ENCODE data around the gene TMEM250. TPM values are rescaled to one million over a fixed set of nuclear protein-coding genes. Genes with fewer than 3 reads are reported as not detected.

The TMEM250 gene
- total and polyA plus RNA-seq, 9 of the 15 experiments (the other 6 are each of a cell fraction or from before 2014, with no cell fraction given) = 0.32 to 44.6 (median 12.2) TPM

DNA sequence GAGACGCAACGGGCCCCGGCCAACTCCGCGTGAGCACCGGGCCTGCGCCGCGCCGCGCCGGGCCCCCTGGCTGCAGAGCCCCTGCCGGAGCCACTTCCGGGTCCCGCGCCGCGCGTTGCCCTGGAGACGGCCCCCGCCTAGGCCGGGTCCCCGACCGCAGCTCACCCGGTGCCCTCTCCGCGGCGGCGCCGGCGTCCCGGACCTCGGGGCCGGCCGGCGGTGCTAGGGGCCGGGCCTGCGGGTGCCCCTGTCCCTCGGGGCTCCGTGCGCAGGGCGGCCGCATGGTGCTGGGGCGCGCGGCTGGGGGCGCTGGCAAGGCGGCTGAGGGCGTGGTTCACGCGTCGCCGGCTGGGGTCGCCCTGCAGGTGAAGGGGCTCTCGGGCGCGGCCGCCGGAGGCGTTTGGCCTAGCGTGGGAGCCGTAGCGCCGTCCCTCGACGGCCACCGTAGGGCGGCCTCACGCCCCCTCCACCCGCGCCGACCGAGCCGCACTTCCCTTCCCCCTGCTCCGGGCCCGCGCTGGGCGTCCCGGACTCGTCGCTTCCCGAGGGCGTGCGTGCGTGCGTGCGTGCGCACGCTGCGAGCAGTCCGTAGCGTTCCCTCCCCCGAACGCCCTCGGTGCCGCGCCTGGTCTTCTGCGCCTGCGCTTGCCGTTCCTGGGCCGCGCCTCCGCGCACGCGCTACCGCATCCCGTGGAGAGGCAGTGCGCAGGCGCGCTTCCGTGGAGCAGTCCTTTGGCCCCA is at the start of gene TMEM250 (continued):
- TF ChIP-seq, protein P1, sequence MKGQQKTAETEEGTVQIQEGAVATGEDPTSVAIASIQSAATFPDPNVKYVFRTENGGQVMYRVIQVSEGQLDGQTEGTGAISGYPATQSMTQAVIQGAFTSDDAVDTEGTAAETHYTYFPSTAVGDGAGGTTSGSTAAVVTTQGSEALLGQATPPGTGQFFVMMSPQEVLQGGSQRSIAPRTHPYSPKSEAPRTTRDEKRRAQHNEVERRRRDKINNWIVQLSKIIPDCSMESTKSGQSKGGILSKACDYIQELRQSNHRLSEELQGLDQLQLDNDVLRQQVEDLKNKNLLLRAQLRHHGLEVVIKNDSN (CRISPR knock-in tag; IDR thresholded peaks at IDR 0.05) = peak; percentile 22; the same call in 1 of the 2 replicates
- peak; percentile 91 for TF ChIP-seq ZFX (CRISPR knock-in tag; IDR thresholded peaks at IDR 0.05)
- peak; percentile 76 for TF ChIP-seq CREB1 (IDR thresholded peaks at IDR 0.05)
- TF ChIP-seq CREB1 (CRISPR knock-in tag; IDR thresholded peaks at IDR 0.05) = peak; percentile 83
- TF ChIP-seq L3MBTL2 (IDR thresholded peaks at IDR 0.05) = peak; percentile 72; the same call in 1 of the 2 replicates
- TF ChIP-seq NR4A1 (CRISPR knock-in tag; IDR thresholded peaks at IDR 0.05) = no peak; the same call in 1 of the 2 replicates
- peak; percentile 56; the same call in 1 of the 2 replicates for TF ChIP-seq NR4A1 (tag; IDR thresholded peaks at IDR 0.05)
- no peak for TF ChIP-seq DNMT1 (IDR thresholded peaks at IDR 0.05)
- TF ChIP-seq CCAR2 (IDR thresholded peaks at IDR 0.05; ENCODE audit: low read depth, low read length) = no peak
- TF ChIP-seq SAFB (IDR thresholded peaks at IDR 0.05; ENCODE audit: borderline replicate concordance, low read depth, low read length) = 0 out of 2 replicates have a peak, but pooled peaks have one; percentile 39
- TF ChIP-seq ZNF282 (CRISPR knock-in tag; IDR thresholded peaks at IDR 0.05) = 0 out of 2 replicates have a peak, but pooled peaks have one; percentile 33
- TF ChIP-seq EP300 (IDR thresholded peaks at IDR 0.05; ENCODE audit: low read length) = no peak
- peak; percentile 93 for TF ChIP-seq ZBTB7A (IDR thresholded peaks at IDR 0.05; ENCODE audit: borderline replicate concordance, control insufficient read depth, low read depth, low read length)
- TF ChIP-seq CXXC5 (CRISPR knock-in tag; IDR thresholded peaks at IDR 0.05) = peak; percentile 100
- TF ChIP-seq MCM7 (IDR thresholded peaks at IDR 0.05) = no peak
- TF ChIP-seq SMAD4 (CRISPR knock-in tag; conservative IDR thresholded peaks at IDR 0.05) = peak; percentile 83; the same call in 1 of the 2 replicates
- TF ChIP-seq HNRNPL (IDR thresholded peaks at IDR 0.05; ENCODE audit: low read depth, low read length) = peak; percentile 68; the same call in 1 of the 2 replicates
- 0 out of 2 replicates have a peak, but pooled peaks have one; percentile 85 for TF ChIP-seq KAT7 (CRISPR knock-in tag; IDR thresholded peaks at IDR 0.05; ENCODE audit: borderline replicate concordance)
- TF ChIP-seq, protein P2, sequence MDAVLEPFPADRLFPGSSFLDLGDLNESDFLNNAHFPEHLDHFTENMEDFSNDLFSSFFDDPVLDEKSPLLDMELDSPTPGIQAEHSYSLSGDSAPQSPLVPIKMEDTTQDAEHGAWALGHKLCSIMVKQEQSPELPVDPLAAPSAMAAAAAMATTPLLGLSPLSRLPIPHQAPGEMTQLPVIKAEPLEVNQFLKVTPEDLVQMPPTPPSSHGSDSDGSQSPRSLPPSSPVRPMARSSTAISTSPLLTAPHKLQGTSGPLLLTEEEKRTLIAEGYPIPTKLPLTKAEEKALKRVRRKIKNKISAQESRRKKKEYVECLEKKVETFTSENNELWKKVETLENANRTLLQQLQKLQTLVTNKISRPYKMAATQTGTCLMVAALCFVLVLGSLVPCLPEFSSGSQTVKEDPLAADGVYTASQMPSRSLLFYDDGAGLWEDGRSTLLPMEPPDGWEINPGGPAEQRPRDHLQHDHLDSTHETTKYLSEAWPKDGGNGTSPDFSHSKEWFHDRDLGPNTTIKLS (IDR thresholded peaks at IDR 0.05; ENCODE audit: borderline replicate concordance, low read depth) = peak; percentile 67; the same call in 1 of the 2 replicates
- TF ChIP-seq ZNF24 (IDR thresholded peaks at IDR 0.05) = 0 out of 2 replicates have a peak, but pooled peaks have one; percentile 13
- TF ChIP-seq, protein P3, sequence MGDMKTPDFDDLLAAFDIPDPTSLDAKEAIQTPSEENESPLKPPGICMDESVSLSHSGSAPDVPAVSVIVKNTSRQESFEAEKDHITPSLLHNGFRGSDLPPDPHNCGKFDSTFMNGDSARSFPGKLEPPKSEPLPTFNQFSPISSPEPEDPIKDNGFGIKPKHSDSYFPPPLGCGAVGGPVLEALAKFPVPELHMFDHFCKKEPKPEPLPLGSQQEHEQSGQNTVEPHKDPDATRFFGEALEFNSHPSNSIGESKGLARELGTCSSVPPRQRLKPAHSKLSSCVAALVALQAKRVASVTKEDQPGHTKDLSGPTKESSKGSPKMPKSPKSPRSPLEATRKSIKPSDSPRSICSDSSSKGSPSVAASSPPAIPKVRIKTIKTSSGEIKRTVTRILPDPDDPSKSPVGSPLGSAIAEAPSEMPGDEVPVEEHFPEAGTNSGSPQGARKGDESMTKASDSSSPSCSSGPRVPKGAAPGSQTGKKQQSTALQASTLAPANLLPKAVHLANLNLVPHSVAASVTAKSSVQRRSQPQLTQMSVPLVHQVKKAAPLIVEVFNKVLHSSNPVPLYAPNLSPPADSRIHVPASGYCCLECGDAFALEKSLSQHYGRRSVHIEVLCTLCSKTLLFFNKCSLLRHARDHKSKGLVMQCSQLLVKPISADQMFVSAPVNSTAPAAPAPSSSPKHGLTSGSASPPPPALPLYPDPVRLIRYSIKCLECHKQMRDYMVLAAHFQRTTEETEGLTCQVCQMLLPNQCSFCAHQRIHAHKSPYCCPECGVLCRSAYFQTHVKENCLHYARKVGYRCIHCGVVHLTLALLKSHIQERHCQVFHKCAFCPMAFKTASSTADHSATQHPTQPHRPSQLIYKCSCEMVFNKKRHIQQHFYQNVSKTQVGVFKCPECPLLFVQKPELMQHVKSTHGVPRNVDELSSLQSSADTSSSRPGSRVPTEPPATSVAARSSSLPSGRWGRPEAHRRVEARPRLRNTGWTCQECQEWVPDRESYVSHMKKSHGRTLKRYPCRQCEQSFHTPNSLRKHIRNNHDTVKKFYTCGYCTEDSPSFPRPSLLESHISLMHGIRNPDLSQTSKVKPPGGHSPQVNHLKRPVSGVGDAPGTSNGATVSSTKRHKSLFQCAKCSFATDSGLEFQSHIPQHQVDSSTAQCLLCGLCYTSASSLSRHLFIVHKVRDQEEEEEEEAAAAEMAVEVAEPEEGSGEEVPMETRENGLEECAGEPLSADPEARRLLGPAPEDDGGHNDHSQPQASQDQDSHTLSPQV (IDR thresholded peaks at IDR 0.05) = 0 out of 2 replicates have a peak, but pooled peaks have one; percentile 77
